ENCODE data around the gene UBAC1. TPM values are rescaled to one million over a fixed set of nuclear protein-coding genes. Genes with fewer than 3 reads are reported as not detected.

The UBAC1 gene
- 10 to 100 TPM; 48.6 to 61.4 (median 55.9) TPM for total RNA-seq

DNA sequence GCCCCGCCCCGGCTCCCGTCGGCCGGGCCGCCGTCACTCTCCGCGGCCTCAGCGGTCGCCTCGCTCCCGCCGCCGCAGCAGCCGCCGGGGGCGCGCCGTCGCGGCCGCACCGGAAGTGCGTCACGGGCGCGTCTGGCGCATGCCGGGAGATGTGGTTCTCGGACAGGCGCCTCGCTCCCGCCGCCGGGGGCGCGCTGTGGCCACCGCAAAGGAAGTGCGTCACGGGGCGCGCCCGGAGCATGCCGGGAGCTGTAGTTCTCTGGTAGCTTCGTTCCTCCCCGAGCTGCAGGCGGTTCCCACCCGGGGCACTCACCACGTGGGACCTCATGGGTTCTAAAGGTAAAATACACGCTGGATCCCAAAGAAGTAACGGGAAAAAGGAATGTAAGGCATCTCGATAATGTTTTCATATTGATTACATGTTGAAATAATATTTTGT is at the start of gene UBAC1:
TSS of gene UBAC1 (minus strand) at position 97 of the 439 bp plus-strand sequence. CDS start 211 bp downstream, outside the sequence.
- TF ChIP-seq POLR2A (IDR thresholded peaks at IDR 0.05) (no peak), EP300 (IDR thresholded peaks at IDR 0.05) (peak; percentile 51 to 85)
- TF ChIP-seq, protein P1, sequence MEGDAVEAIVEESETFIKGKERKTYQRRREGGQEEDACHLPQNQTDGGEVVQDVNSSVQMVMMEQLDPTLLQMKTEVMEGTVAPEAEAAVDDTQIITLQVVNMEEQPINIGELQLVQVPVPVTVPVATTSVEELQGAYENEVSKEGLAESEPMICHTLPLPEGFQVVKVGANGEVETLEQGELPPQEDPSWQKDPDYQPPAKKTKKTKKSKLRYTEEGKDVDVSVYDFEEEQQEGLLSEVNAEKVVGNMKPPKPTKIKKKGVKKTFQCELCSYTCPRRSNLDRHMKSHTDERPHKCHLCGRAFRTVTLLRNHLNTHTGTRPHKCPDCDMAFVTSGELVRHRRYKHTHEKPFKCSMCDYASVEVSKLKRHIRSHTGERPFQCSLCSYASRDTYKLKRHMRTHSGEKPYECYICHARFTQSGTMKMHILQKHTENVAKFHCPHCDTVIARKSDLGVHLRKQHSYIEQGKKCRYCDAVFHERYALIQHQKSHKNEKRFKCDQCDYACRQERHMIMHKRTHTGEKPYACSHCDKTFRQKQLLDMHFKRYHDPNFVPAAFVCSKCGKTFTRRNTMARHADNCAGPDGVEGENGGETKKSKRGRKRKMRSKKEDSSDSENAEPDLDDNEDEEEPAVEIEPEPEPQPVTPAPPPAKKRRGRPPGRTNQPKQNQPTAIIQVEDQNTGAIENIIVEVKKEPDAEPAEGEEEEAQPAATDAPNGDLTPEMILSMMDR (IDR thresholded peaks at IDR 0.05), result peak; percentile 25 to 84 (median 57)

GRCh38 chr9:136010615-136011361 is 49.6 kb upstream of the UBAC1 start:
- no peak for DNase-seq (ENCODE audit: low spot score in 2 of 2)

More for the DNA sequence above, at the start of gene UBAC1:
- Histone ChIP-seq H3K4me1 (peaks cover 0 to 34% (median 13%) of the 10 kb centered on the region in 4 donors), H3K9me3 (no peaks in the 10 kb centered on the region), H3K27ac (peak within 1 kb of the TSS; percentile 68 to 95 (median 86)), H3K27me3 (no peaks in the 10 kb centered on the region), H3K4me3 (peak within 1 kb of the TSS; percentile 56 to 99 (median 88)), H3K36me3 (no peaks in the 10 kb centered on the region)
- 0% methylated on average over 15 to 21 of the region's 53 CpGs for WGBS, 2 donors
- peak; percentile 87 to 91 for DNase-seq (ENCODE audit: low spot score in 2 of 2)

DNA sequence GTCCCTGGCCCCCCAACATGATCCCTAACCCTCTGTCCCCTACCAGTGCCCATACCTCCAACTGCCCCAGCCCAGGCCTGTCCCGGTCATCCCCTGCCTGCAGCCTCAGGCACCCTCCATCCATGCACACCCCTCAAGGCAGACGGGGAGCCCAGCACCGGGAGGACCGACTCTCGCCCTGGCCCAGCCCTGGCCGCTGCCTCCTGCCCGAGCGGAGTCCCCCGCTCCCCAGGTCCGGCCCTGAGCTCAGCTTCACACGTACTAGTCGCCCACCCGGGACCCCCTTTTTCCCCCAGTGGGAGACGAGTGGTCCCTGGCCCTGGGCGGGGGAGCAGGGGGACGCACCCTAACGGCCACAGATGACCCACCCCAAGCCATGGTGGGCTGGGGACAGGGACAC is 49.0 kb upstream of the UBAC1 start:
- DNase-seq (ENCODE audit: low spot score in 2 of 2), result no peak
- no peaks in the 10 kb centered on the region for H3K9me3 ChIP-seq
- no peaks in the 10 kb centered on the region for H3K27me3 ChIP-seq
- no peak overlapping the region for H3K4me3 ChIP-seq
- WGBS, 2 donors, result 88% methylated on average over 17 of the region's 17 CpGs
- peak overlapping the region in 3 of 4 donors; percentile 27 to 91 (median 85) for H3K27ac ChIP-seq
- H3K36me3 ChIP-seq, result peaks cover 0 to 44% (median 0%) of the 10 kb centered on the region in 3 donors
- H3K4me1 ChIP-seq, result peaks cover 0 to 90% (median 29%) of the 10 kb centered on the region in 4 donors
- TF ChIP-seq EP300 (IDR thresholded peaks at IDR 0.05) (no peak), POLR2A (IDR thresholded peaks at IDR 0.05) (no peak)
- TF ChIP-seq, protein P1 (IDR thresholded peaks at IDR 0.05), result no peak

More at GRCh38 chr9:136010615-136011361, 49.6 kb upstream of the UBAC1 start:
- TF ChIP-seq, protein P1 (IDR thresholded peaks at IDR 0.05), result no peak
- TF ChIP-seq EP300 (IDR thresholded peaks at IDR 0.05) (peak in 1 of 2 donors; percentile 35), POLR2A (IDR thresholded peaks at IDR 0.05) (no peak)
- Histone ChIP-seq H3K4me1 (peaks cover 0 to 90% (median 28%) of the 10 kb centered on the region in 4 donors), H3K36me3 (peaks cover 0 to 50% (median 0%) of the 10 kb centered on the region in 3 donors), H3K27me3 (no peaks in the 10 kb centered on the region), H3K27ac (peak overlapping the region in 3 of 4 donors; percentile 65 to 91 (median 85)), H3K9me3 (no peaks in the 10 kb centered on the region), H3K4me3 (peak overlapping the region in 1 of 4 donors; percentile 32)
- WGBS, 2 donors, result 52 to 55% methylated on average over 27 to 28 of the region's 28 CpGs

DNA sequence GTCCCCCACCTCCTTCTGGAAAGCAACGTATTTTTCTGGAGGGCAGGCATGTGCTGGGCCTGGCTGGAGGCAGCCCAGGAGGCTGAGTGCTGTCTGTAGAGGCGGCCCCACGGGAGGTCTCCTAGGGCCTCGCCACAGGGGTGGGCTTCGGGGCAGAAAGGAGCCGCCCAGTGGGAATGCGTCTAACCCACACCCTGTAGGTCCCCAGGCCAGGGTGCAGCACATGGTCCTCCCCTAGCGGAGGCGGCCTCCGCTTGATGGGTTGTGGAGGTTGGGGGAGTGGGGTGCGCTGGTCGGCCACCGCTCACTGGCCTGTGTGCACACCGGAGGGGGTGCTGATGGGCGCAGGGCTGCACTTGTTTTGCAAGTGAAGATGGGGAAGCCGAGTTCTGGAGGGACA is 48.3 kb upstream of the UBAC1 start:
- TF ChIP-seq, protein P1 (IDR thresholded peaks at IDR 0.05), result no peak
- TF ChIP-seq EP300 (IDR thresholded peaks at IDR 0.05) (no peak), POLR2A (IDR thresholded peaks at IDR 0.05) (no peak)
- Histone ChIP-seq H3K36me3 (peaks cover 0 to 38% (median 0%) of the 10 kb centered on the region in 3 donors), H3K4me3 (no peak overlapping the region), H3K27me3 (no peaks in the 10 kb centered on the region), H3K27ac (peak overlapping the region in 2 of 4 donors; percentile 85 to 91), H3K4me1 (peaks cover 0 to 90% (median 32%) of the 10 kb centered on the region in 4 donors), H3K9me3 (no peaks in the 10 kb centered on the region)
- no peak for DNase-seq (ENCODE audit: low spot score in 2 of 2)
- WGBS, 2 donors, result 83 to 90% methylated on average over 11 to 14 of the region's 16 CpGs

GRCh38 chr9:136008693-136008997 is 47.5 kb upstream of the UBAC1 start:
- H3K27me3 ChIP-seq, result no peaks in the 10 kb centered on the region
- H3K36me3 ChIP-seq, result peaks cover 0 to 35% (median 0%) of the 10 kb centered on the region in 3 donors
- TF ChIP-seq EP300 (IDR thresholded peaks at IDR 0.05), result no peak
- WGBS, 2 donors, result 72 to 82% methylated on average over 12 to 15 of the region's 21 CpGs
- H3K9me3 ChIP-seq, result no peaks in the 10 kb centered on the region
- H3K4me1 ChIP-seq, result peaks cover 0 to 90% (median 39%) of the 10 kb centered on the region in 4 donors
- H3K27ac ChIP-seq, result peak overlapping the region in 2 of 4 donors; percentile 60 to 85
- DNase-seq (ENCODE audit: low spot score in 2 of 2), result no peak
- no peak overlapping the region for H3K4me3 ChIP-seq
